Glutamatergic neuron (in vitro differentiated cells): Measurements from ENCODE around the gene BCOR. TPM values are rescaled to one million over a fixed set of nuclear protein-coding genes. Genes with fewer than 3 reads are reported as not detected.

Source experiments
- DNase-seq: peaks from one replicate; pipeline ENCODE4 v3.0.0; 2022
- H3K27ac Mint-ChIP-seq: one replicate; pipeline ENCODE4 v1.8.0; 2020; ENCODE audit warnings: mild to moderate bottlenecking, mixed read lengths, inconsistent platforms; ENCODE audit not compliant: unreplicated experiment
- H3K27me3 Mint-ChIP-seq: one replicate; pipeline ENCODE4 v1.8.0; 2020; ENCODE audit warnings: mild to moderate bottlenecking, moderate library complexity, mixed read lengths, inconsistent platforms; ENCODE audit not compliant: unreplicated experiment
- H3K36me3 Mint-ChIP-seq: one replicate; pipeline ENCODE4 v1.8.0; 2020; ENCODE audit warnings: mild to moderate bottlenecking, mixed read lengths, inconsistent platforms; ENCODE audit not compliant: unreplicated experiment
- H3K4me1 Mint-ChIP-seq: one replicate; pipeline ENCODE4 v1.8.0; 2020; ENCODE audit warnings: mild to moderate bottlenecking, low read depth, mixed read lengths, inconsistent platforms; ENCODE audit not compliant: unreplicated experiment
- H3K4me3 Mint-ChIP-seq: one replicate; pipeline ENCODE4 v1.8.0; 2020; ENCODE audit warnings: mild to moderate bottlenecking, mixed read lengths, inconsistent platforms; ENCODE audit not compliant: unreplicated experiment
- H3K9me3 Mint-ChIP-seq: one replicate; pipeline ENCODE4 v1.8.0; 2020; ENCODE audit warnings: mild to moderate bottlenecking, moderate library complexity, mixed read lengths, inconsistent platforms; ENCODE audit not compliant: unreplicated experiment
- total RNA-seq: library from RNA; stranded (reverse); fragmentation: NEBNext Ultra II Directional; extraction: Animal tissue kit (Norgen Biotek cat#: 25700); gene quantifications from one replicate; pipeline ENCODE4 v1.2.1, GENCODE V29; 2021; ENCODE audit not compliant: unreplicated experiment
- TF ChIP-seq, protein P1 (sequence below): fragments of 200-600 bp; sonication (generic); IDR thresholded peaks from one replicate; pipeline ENCODE4 v1.5.0; 2021; ENCODE audit not compliant: partially characterized antibody, unreplicated experiment

Gene BCOR
- total RNA-seq, 1 donor from 2014 or later: 59.0 TPM

DNA sequence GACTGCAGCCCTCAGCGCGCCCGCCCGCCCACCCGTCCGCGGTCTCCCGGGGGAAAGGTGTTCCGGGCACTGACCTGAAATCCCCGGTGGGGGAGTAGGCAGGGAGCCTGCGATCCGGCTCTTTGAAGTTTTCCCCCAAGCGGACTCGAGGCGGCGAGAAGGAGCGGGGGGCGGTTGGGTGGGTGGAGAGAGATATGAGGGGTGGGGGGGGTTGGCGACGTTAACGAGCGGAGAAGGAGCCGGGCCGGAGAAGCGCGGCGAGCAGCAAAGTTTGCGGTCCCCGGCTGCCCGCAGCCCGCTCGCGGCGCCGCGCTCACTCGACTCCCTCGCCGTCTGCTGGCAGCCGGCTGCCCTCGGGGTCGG, 636 bp downstream of the BCOR start:
- DNase-seq: no peak
- H3K4me3 Mint-ChIP-seq: no peak overlapping the region
- TF ChIP-seq, protein P1, sequence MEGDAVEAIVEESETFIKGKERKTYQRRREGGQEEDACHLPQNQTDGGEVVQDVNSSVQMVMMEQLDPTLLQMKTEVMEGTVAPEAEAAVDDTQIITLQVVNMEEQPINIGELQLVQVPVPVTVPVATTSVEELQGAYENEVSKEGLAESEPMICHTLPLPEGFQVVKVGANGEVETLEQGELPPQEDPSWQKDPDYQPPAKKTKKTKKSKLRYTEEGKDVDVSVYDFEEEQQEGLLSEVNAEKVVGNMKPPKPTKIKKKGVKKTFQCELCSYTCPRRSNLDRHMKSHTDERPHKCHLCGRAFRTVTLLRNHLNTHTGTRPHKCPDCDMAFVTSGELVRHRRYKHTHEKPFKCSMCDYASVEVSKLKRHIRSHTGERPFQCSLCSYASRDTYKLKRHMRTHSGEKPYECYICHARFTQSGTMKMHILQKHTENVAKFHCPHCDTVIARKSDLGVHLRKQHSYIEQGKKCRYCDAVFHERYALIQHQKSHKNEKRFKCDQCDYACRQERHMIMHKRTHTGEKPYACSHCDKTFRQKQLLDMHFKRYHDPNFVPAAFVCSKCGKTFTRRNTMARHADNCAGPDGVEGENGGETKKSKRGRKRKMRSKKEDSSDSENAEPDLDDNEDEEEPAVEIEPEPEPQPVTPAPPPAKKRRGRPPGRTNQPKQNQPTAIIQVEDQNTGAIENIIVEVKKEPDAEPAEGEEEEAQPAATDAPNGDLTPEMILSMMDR: no peak

GRCh38 chrX:40096395-40097091, 1.2 kb downstream of the BCOR start:
- Mint-ChIP-seq H3K36me3 (no peaks in the 10 kb centered on the region), H3K27me3 (peaks cover 14% of the 10 kb centered on the region), H3K9me3 (peaks cover 18% of the 10 kb centered on the region), H3K4me1 (peaks cover 13% of the 10 kb centered on the region), H3K4me3 (peak overlapping the region; percentile 80), H3K27ac (no peak overlapping the region)
- TF ChIP-seq, protein P1: no peak
- DNase-seq: peak; percentile 44

More for the DNA sequence above, 636 bp downstream of the BCOR start:
- no peaks in the 10 kb centered on the region for H3K36me3 Mint-ChIP-seq
- peaks cover 18% of the 10 kb centered on the region for H3K9me3 Mint-ChIP-seq
- H3K27ac Mint-ChIP-seq: no peak overlapping the region
- peaks cover 14% of the 10 kb centered on the region for H3K27me3 Mint-ChIP-seq
- H3K4me1 Mint-ChIP-seq: peaks cover 16% of the 10 kb centered on the region

GRCh38 chrX:40095583-40096394, 2.0 kb downstream of the BCOR start:
- no peak for DNase-seq
- Mint-ChIP-seq H3K9me3 (peaks cover 18% of the 10 kb centered on the region), H3K4me3 (peak overlapping the region; percentile 95), H3K27ac (peak overlapping the region; percentile 85), H3K36me3 (no peaks in the 10 kb centered on the region), H3K4me1 (peaks cover 20% of the 10 kb centered on the region), H3K27me3 (peaks cover 20% of the 10 kb centered on the region)
- TF ChIP-seq, protein P1: no peak

- H3K27ac Mint-ChIP-seq: peak overlapping the region; percentile 85
- peaks cover 18% of the 10 kb centered on the region for H3K9me3 Mint-ChIP-seq
These were observed 2.7 kb downstream of the BCOR start for GRCh38 chrX:40094900-40095582.

More at GRCh38 chrX:40094900-40095582, 2.7 kb downstream of the BCOR start:
- Mint-ChIP-seq H3K4me3 (peak overlapping the region; percentile 95), H3K27me3 (peaks cover 20% of the 10 kb centered on the region), H3K36me3 (no peaks in the 10 kb centered on the region), H3K4me1 (peaks cover 20% of the 10 kb centered on the region)
- TF ChIP-seq, protein P1: no peak
- DNase-seq: no peak
